AG04449 (cell line): ENCODE measurements around the gene HLA-A.

ENCODE experiments used
- CTCF ChIA-PET: fragments of 350-600 bp; formaldehyde crosslinking; extraction: SDS; loops from one replicate; lab custom pipeline; 2021; ENCODE audit warnings: antibody characterized with exemption; lab: Yijun Ruan, JAX
- POLR2A ChIA-PET: fragments of 400-600, 350-600 bp; formaldehyde crosslinking; extraction: SDS; loops from one replicate; lab custom pipeline; 2020; ENCODE audit warnings: antibody characterized with exemption, inconsistent platforms; lab: Yijun Ruan, JAX
- DNase-seq: peaks from one replicate; pipeline ENCODE4 v3.0.0-alpha.2; 2010; ENCODE audit warnings: low read depth, low spot score
- H3K4me3 ChIP-seq: 2 replicates; pipeline ENCODE4 v1.5.1; 2011; ENCODE audit warnings: low read depth, mild to moderate bottlenecking, control low read depth, low read length
- CTCF ChIP-seq: IDR thresholded peaks from one replicate; pipeline ENCODE4 v1.5.1; 2011; ENCODE audit warnings: mild to moderate bottlenecking, moderate library complexity, low read length, control low read depth, inconsistent platforms; ENCODE audit not compliant: insufficient read depth; ENCODE audit errors: missing control alignments

HLA-A gene

DNA sequence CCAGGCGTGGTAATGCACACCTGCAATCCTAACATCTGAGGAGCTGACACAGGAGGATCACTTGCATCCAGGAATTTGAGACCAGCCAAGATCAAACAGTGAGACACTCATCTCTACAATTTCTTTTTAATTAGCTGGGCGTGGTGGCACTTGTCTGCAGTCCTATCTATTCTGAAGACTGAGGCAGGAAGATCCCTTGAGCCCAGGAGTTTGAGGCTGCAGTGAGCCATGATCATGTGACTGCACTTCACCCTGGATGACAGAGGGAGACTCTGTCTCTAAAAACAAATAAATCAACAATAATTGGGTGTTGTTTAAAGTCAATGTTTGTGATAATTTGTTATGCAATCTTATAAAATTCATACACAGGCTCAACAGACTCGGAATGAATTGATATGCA lies 18.0 kb upstream of the HLA-A start:
- ChIA-PET CTCF (no interaction called here), POLR2A (no interaction called here)
- H3K4me3 ChIP-seq, result no peak overlapping the region
- TF ChIP-seq CTCF, result no peak
- no peak for DNase-seq

DNA sequence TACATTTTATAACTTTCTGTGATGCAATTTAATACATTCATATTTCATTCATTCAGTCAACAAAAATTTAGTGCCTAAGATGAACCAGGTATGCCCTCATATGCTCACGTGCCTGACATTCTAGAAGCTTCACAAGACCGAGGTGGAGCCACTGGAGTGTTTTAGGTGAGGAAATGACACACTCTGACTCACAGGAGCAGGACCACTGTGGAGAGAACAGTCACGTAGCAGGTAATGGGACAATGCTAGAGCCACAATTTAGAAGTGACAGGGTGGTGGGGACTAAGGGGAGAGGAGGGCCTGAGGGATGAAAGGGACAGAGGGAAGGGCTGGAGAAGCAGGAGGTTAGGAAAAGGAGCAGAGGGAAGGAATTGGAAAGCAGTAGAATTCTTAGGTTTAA lies 17.6 kb upstream of the HLA-A start:
- no peak for TF ChIP-seq CTCF
- ChIA-PET POLR2A (no interaction called here), CTCF (no interaction called here)
- no peak overlapping the region for H3K4me3 ChIP-seq
- no peak for DNase-seq

GRCh38 chr6:29925321-29925720 lies 17.0 kb upstream of the HLA-A start:
- no peak overlapping the region for H3K4me3 ChIP-seq
- ChIA-PET POLR2A (no interaction called here), CTCF (interaction anchor here (0.9 kb wide), 1 partner anchor 273 kb away, joined by 3 read pairs; no protein-coding TSS in a partner anchor)
- DNase-seq, result no peak
- TF ChIP-seq CTCF, result no peak

- ChIA-PET CTCF (interaction anchor here (0.9 kb wide), 1 partner anchor 273 kb away, joined by 3 read pairs; no protein-coding TSS in a partner anchor), POLR2A (no interaction called here)
- TF ChIP-seq CTCF, result no peak
- no peak for DNase-seq
- peak overlapping the region; percentile 67 for H3K4me3 ChIP-seq
Observed at GRCh38 chr6:29925727-29926412, 16.5 kb upstream of the HLA-A start.

- no peak for TF ChIP-seq CTCF
- H3K4me3 ChIP-seq, result peak overlapping the region; percentile 67
- POLR2A ChIA-PET, result no interaction called here
- CTCF ChIA-PET, result no interaction called here
- no peak for DNase-seq
Observed at GRCh38 chr6:29926413-29927274, 15.7 kb upstream of the HLA-A start.

DNA sequence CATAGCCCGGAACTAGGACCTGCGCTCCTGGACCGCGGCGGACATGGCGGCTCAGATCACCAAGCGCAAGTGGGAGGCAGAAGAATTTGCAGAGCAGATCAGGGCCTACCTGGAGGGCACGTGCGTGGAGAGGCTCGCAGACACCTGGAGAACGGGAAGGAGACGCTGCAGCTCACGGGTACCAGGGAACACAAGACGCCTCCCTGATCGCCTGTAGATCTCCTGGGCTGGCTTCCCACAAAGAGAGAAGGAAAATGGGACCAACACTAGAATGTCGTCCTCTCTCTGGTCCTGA lies 15.1 kb upstream of the HLA-A start:
- ChIA-PET CTCF (no interaction called here), POLR2A (no interaction called here)
- TF ChIP-seq CTCF, result no peak
- peak overlapping the region; percentile 67 for H3K4me3 ChIP-seq
- no peak for DNase-seq
